Stimulated activated CD8-positive, alpha-beta memory T cell treated with anti-CD3 and anti-CD28 coated beads, Interleukin-12 subunit alpha, Interleukin-12 subunit beta, amount 100 ng/mL, for 1 hour (primary cell): ENCODE measurements around the gene WWOX.

Source experiments
- DNase-seq: peaks from one replicate; pipeline ENCODE4 v3.0.0-alpha.2; 2020; ENCODE audit warnings: low read depth

WWOX gene

DNA sequence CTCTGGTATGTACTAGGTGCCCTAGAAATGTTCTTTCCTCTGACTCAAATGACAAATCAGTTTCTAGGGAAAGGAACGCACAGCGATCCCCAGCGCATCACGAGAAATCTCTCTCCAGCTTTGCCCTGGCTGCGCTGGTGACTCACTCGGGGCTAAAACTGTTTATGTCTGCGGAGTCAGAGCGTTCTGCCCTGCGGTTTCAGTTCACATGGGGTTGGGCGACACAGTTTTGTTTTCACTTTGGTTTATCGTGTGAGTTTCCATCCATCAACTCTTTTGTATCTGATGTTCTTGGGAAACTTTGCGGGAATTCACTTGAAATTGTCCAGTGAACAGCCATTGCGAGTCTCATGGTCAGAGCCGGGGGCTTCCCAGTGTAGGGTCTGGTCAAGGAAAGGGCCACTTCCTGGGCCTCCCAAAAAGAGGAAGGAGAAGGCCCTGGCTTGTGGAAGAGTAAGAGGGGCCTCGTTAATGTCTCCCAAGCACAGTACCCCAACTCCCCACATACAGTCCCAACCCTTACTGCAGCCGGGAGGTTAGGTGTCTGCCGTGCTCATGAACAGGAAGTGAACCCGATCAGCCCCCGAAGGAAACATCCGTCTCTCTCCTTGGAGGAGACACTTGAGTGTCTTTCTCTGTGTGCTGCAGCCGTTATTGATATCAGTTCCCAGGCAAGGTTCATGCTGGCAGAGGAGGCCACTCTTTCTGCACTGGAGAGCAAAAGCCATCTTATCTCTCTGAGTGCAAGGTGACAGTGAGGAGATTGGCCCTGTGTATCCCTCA lies 643.2 kb downstream of the WWOX start:
- peak; percentile 56 for DNase-seq

DNA sequence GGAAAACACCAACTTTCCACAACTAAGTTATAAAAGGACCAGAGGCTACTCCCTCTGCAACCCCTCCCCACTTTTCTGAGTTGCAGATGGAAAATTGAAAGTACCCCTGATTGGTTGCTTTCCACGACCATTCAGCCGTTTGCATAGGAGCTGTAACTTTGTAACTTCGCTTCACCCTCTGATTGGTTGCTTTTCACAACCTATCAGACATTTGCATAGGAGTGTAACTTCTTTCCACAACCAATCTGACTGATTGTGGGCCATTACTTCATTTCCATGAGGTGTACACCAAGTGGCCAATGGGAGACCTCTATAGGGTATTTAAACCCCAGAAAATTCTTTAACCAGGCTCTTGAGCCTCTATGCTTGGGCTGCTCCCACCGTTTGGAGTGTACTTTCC lies 644.1 kb downstream of the WWOX start:
- DNase-seq = no peak

DNA sequence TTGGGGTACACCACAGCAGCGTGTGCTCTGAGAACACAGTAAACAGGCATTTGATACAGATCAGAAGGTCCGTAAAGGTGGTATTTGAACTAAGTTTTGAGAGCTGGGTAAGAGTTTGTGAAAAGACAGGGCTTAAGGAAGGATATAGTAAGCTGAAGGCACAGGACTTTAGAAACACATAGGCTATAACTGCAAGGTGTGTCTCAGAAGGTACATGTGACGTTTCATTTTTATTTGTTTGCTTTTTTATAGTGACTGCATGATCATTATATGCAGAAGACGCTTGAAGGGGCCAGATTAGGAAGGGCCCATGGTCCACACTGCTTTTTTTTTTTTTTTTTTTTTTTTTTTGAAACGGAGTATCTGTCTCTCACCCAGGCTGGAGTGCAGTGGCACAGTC lies 644.6 kb downstream of the WWOX start:
- no peak for DNase-seq

DNA sequence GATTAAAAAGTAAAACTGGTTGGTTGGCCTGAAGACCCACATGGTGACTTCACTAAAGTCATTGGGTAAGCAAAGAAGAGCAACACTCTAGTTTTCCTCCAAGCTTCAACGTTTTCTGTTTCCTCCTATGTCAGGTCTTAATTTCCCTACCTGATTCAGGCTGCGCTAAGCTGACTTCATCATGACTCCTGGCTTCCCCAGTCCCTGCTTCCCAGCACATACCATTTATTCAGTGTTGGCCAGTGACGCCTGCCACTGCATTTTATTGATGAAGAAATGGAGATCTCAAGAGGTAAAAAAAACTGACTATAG lies 645.3 kb downstream of the WWOX start:
- no peak for DNase-seq

DNA sequence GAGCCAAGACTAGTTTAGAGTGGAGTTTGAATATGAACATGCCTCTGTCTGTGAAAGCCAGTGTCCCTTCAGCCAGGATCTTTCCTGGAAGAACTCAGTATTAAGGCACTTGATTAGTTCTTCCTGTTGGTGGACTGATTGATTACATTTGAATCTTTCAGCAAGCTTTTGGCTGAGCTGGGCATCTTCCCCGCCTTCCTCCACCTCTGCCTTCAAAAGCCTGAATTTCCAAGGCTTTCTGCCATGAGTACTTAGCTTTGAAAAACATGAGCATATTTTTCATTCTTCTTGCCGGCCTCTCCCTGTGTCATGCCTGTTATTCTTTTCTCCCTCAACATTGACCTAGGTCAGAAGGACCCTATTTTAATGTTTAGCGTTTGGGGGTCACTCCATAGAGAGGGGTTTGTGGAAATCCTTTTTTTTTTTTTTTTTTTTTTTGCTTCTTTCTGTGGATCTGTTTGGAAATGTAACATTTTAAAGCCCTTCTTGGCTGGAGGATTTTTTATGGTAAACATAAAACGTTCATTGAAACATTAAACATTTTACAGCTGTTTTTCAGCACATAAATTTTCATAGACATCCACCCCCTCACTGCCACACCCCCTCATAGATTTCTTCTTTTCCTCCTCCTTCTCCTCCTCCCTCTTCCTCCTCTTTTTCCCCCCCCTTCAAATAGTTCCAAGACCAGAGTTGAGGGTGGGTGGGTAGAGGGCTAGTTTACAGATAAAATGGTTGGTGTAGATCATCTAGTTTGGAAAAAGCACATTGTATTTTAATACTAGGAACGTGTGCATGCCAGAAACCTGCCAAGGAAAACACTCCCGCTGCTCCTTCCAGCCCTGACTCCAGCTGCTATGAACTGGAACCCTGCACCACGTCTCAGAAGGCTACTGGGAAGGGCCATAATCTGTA lies 645.9 kb downstream of the WWOX start:
- no peak for DNase-seq

DNA sequence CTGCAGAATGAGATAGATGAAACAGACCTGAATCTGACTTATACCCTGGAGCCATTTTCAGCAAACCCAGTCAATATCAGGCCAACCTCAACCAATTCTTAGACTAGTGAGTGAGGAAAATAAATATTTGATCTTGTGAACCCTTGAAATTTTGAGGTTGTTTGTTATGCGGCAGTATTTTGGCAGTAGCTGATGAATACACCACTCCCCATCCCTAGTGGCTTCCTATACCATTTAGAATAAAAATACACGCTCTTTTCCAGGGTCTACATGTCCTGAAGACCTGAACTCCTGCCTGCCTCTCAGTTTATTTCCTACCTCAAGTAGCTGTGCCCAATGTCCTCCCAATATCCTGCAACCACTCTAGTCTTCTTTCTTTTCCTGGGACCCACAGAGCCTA lies 647.3 kb downstream of the WWOX start:
- DNase-seq = no peak

DNA sequence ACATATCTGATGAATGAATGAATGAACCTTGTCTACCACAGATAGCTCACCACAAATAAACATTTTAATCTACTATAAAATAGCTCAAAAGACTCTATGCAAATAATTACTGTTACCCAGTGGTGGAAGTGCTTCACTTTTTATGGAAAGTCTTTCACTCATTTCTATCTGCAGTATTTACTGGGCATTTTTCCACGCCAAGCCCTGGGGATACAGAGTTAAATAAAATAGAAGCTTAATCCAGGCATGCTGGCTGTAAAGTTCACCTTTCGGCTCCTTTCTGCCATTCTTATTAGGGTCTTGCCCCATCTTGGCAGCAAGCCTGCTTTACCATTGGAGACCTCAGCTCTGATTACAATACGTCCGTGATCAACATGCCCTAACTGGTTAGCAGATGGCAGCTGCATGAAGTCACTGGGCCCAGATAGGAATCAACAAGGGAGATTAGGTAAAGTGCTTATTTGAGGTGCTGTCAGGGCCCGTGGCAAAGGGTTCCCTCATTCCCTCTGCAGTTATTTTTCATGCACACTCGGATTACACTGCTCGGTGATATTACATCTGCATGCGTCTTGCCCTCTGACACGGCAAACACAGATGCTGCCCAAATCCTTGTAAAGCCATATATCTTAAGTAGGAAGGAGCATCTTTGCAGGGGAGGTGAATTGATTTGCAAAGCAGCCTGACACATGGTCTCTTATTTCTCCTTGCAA lies 648.9 kb downstream of the WWOX start:
- no peak for DNase-seq

DNA sequence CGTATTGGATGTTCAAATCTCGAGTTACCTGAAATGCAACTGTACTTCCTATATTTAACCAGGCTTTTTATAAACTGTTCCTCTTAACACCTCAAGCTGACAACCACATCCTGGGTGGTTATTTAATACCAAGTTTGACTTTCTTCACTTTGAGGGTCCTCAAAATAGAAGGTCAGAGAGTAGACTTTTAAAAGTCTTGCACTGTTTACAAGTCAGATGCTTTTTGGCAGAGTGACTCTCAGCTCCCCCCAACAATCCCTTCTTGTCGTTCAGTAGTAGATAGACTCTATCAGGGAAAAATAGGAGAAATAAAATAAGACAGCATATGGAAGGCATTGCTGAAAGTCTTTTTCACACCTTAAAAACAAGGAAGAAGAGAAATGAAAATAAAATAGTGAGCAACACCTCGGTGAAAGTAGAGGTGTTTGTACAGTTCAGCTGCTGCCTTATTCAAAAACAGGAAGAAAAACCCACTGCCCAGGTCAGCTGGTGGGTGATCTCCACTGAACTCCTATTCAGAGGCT lies 650.4 kb downstream of the WWOX start:
- DNase-seq = no peak

DNA sequence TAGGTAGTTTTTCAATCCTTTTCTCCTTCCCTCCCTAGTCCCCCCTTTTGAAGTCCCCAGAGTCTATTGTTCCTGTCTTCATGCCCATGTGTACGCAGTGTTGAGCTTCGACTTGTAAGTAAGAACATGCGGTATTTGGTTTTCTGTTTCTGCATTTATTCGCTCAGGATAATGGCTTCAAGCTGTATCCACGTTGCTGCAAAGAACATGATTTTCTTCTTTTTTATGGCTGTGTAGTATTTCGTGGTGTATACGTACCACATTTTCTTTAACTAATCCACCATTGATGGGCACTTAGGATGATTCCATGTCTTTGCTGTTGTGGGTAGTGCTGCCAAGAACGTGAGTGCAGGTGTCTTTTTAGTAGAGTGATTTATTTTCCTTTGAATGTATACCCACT lies 651.2 kb downstream of the WWOX start:
- no peak for DNase-seq

DNA sequence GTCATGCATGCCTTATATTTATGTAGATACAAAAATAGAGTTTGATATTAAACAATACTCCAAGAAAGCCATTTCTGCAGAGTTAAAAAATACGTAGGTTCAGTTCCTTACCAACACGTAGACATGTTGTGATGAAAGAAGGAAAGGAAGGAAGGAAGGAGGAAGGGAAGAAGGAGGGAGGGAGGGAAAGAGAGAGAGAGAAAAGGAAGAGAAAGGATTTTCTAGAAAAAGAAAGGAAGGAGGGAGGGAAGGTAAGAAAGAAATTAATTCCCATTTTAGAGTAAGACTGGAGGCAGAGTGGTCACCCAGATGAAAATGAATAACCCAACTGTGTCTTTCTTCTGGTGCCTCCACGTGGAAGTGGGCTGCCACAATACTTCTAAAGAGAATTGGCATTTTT lies 652.1 kb downstream of the WWOX start:
- no peak for DNase-seq

DNA sequence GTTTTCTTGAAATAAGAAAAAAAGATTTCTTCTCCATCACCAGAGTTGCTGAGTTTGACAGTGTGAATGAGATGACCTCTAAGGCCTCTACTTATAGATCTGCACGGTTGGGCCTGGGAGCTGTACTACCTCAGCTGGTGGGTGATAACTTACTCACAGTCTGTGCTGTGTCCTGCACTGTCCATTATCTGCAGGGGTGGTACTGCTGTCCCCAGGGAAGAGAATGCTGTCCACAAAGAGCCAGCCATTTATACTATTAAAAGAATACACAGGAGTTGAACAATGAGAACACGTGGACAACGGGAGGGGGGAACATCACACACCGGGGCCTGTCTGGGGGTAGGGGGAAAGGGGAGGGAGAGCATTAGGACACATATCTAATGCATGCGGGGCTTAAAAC lies 655.3 kb downstream of the WWOX start:
- DNase-seq = no peak

DNA sequence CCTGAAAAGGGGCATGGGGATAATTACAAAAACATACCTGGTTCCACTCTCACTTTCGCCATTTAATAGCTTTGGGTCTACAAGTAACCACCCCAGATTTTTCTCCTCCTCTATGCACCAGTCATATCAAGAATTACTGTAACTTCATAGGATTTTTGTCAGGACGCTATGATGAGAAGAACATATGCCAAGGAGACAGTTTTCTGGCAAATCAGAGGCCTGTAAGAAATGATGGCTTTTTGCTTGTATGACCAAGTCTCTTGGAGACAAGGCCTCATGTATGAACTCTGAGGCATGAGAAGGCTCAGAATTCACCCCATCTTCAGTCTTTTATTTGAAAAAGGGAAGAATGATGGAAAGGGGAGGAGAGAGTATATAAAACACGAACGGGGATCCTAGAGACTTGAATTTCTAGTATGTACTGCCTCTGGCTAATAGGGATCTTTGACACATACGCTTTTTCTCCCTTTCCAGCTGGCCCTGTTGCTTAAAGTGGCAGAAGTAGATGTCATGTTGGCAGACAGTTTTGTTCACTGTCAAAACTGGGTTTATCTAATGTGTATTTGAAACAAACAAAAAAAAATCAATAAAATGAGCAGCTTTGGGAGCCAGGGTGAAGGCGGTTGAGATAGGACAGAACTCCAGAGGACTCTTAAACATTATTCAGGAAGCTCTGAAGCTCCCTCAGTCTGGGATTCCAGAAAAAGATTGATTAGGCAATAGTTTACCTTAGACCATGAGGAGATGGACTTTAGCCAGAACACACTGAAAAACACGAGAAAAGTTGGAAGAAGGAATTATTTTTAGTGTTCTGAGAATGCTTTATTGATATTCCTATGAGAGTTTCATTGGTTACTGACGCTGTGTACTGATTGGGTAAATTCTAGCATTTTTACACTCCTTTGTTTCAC lies 656.6 kb downstream of the WWOX start:
- DNase-seq = no peak

DNA sequence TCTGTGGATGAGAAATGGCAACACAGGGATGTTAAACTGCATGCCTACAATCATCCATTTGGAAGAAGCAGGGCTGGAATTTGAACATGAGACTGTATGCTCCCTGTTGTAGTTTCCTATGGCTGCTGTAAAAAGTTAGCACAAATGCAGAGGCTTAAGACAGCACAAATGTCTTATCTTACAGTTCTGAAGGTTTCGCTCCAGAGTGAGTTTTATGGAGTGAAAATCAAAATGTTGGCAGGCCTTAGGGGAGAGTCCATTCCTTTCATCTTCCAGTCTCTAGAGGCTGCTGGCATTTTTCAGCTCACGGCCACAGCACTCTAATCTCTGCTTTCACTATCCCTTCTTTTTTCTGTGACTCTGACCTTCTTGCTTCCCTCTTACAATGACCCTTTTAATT lies 660.1 kb downstream of the WWOX start:
- no peak for DNase-seq

DNA sequence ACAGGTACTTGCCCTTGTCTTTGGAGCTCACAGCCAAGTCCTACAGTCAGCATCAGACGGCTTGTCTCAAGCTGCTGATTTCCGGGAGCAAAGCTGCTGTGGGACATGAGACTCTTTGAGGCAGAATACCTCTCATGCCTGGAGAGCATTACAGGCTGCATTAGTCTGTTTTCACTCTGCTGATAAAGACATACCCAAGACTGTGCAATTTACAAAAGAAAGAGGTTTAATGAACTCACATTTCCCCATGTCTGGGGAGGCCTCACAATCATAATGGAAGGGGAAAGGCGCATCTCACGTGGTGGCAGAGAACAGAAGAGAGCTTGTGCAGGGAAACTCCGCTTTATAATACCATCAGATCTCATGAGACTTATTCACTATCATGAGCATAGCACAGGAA lies 661.2 kb downstream of the WWOX start:
- no peak for DNase-seq

DNA sequence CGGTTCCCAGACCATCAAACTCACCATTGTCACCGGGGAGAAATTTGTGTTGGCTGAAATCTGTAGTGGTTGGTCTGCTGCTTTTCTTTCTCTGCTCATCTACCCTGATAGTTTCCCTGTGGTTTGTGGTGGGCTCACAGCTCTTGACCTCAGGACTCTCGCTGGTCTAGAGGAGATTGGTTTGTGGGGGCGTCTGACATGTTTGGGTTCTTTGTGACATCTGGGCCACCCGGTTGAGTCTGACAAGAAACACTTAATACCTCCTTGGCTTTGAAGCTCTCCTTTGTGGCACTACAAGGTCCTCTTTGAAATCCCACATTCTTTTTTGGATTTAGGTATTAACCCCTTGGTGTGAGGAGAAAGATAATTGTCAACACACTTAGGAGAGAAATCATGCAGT lies 662.0 kb downstream of the WWOX start:
- no peak for DNase-seq

DNA sequence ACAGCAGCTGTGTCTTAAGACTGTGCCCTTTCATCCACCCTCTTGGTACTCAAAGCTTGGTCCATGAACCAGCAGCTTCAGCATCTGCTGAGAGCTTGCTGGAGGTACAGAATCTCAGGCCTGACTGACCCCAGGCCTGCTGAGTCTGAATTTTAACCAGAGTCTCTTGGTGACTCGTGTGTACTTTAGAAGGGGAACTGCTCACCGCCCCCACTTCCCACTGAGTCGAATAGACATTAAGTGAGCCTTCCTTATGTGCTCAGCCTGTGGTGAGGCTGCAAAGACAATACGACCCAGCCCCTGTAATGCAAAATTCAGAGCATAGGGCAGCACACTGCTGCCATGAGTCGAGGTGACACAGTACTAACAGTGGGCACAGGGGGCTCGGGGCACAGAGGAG lies 662.8 kb downstream of the WWOX start:
- no peak for DNase-seq

DNA sequence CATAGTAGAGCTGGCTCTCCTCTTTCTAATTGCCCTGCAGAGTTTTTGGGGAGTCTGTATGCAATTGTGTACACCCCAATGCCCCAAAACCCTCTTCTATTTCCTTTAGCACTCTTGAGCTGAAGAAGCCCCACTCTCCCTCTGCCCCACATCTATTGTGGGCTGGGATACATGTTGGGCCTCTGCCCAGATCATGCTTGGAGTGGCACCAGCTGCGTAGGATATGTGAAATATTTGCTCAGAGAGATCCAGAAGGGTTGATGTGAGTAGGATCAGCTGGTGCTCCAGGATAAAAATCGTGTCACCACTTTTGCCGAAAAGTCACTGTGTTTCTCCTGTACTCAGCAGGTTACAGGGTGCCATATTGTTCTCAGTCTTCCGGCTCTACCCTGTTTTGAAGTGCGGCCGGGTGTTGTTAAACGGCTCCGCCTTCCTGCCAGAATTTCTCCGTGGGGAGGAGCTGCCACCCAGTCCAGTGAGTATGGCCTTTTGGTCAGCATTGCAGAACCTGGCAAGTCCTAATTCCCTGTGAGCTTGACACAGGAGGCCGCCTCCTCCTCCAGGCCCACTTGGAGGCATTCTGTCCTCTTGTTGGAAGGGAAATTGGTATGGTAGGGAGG lies 664.5 kb downstream of the WWOX start:
- no peak for DNase-seq

DNA sequence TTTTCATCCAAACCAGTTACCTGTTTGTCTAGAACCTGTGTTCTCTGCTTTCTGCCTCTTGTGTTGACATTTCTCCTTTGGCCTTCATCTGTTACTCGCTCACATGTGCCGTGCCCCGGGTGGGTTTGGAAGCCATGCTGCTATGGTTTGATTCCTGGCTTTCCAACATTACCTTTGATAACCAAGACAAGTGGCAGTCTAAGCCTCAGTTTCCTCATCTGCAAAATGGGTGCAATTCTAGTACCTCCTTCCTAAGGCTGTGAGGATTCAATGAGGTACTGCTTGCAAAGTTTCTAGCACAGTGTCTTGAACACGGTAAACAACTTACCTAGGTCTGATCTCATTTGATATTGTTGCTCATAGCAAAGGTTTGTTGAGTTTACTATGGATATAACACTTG lies 665.0 kb downstream of the WWOX start:
- no peak for DNase-seq

DNA sequence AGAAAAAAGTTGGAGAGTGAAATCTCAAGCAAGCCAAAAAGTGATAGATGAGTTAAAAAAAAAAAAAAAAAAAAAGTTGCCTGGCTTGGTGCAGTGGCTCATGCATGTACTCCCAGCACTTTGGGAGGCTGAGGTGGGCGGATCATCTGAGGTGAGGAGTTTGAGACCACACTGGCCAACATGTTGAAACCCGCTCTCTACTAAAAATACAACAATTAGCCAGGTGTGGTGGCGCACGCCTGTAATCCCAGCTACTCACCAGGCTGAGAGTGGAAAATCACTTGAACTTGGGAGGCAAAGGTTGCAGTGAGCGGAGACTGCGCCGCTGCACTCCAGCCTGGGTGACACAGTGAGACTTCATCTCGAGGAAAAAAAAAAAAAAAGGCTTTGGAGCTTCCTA lies 668.8 kb downstream of the WWOX start:
- no peak for DNase-seq

DNA sequence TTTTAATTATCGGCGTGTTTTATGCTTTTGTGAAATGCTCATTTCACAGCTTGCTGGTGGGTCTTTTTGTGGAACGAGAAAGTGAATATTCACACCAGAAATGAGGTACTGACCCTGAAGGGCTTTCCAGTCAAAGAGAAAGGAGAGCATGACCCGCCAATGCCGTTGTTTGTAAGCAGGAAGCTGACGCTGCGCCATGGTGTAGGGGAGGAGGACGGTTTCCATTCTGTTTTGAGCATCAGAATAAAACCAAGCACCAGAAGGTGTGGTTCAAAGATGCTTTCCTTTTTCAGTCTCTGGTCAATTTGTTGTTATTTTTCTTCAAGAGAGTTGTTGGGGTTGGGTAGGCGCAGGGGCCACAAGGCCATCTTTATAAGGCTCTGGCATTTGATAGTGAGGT lies 669.3 kb downstream of the WWOX start:
- no peak for DNase-seq
